Bronchial epithelial cell (primary cell): Measurements from ENCODE around the gene C10orf120. TPM values are rescaled to one million over a fixed set of nuclear protein-coding genes. Genes with fewer than 3 reads are reported as not detected.

Experiments
- DNase-seq: peaks from one replicate; pipeline ENCODE4 v3.0.0-alpha.2; 2010; ENCODE audit warnings: low read depth
- FAIRE-seq: peaks from 2 replicates; lab custom pipeline; 2011; peaks lifted over from hg19 to GRCh38; lab: Jason Lieb, UNC
- H3K27me3 ChIP-seq: 2 replicates; pipeline ENCODE4 v1.5.1; 2011; ENCODE audit warnings: low read length; ENCODE audit not compliant: control insufficient read depth, insufficient read depth
- H3K36me3 ChIP-seq: 2 replicates; pipeline ENCODE4 v1.5.1; 2011; ENCODE audit warnings: low read length; ENCODE audit not compliant: control insufficient read depth, insufficient read depth
- H3K4me3 ChIP-seq: 2 replicates; pipeline ENCODE4 v1.5.1; 2011; ENCODE audit warnings: mild to moderate bottlenecking, low read depth, low read length, control low read depth
- total RNA-seq: library from RNA; depleted of rRNA; stranded (reverse); fragments of >200 nt; gene quantifications from 2 replicates; pipeline ENCODE4 v1.2.1, GENCODE V29; 2014
- TF ChIP-seq, protein P1 (sequence below): IDR thresholded peaks from 2 replicates; pipeline ENCODE4 v1.5.1; 2011; ENCODE audit warnings: mild to moderate bottlenecking, moderate library complexity, low read length, control low read depth, inconsistent platforms; ENCODE audit not compliant: insufficient read depth, severe bottlenecking

Gene C10orf120
- total RNA-seq, 1 donor from 2014 or later, result not detected

GRCh38 chr10:122709971-122710370 is 10.3 kb upstream of the C10orf120 start:
- TF ChIP-seq, protein P1, sequence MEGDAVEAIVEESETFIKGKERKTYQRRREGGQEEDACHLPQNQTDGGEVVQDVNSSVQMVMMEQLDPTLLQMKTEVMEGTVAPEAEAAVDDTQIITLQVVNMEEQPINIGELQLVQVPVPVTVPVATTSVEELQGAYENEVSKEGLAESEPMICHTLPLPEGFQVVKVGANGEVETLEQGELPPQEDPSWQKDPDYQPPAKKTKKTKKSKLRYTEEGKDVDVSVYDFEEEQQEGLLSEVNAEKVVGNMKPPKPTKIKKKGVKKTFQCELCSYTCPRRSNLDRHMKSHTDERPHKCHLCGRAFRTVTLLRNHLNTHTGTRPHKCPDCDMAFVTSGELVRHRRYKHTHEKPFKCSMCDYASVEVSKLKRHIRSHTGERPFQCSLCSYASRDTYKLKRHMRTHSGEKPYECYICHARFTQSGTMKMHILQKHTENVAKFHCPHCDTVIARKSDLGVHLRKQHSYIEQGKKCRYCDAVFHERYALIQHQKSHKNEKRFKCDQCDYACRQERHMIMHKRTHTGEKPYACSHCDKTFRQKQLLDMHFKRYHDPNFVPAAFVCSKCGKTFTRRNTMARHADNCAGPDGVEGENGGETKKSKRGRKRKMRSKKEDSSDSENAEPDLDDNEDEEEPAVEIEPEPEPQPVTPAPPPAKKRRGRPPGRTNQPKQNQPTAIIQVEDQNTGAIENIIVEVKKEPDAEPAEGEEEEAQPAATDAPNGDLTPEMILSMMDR, result no peak
- FAIRE-seq (no peak), DNase-seq (no peak)
- Histone ChIP-seq H3K36me3 (no peaks in the 10 kb centered on the region), H3K4me3 (no peak overlapping the region), H3K27me3 (peaks cover 8% of the 10 kb centered on the region)

GRCh38 chr10:122707535-122707934 is 7.9 kb upstream of the C10orf120 start:
- Histone ChIP-seq H3K36me3 (no peaks in the 10 kb centered on the region), H3K27me3 (peaks cover 5% of the 10 kb centered on the region), H3K4me3 (no peak overlapping the region)
- FAIRE-seq (no peak), DNase-seq (peak; percentile 38)
- TF ChIP-seq, protein P1, result no peak

- peaks cover 1% of the 10 kb centered on the region for H3K27me3 ChIP-seq
- no peak for DNase-seq
- H3K36me3 ChIP-seq, result no peaks in the 10 kb centered on the region
- no peak for FAIRE-seq
- TF ChIP-seq, protein P1, result no peak
- H3K4me3 ChIP-seq, result no peak overlapping the region
Observed at GRCh38 chr10:122706947-122707346, 7.3 kb upstream of the C10orf120 start.

DNA sequence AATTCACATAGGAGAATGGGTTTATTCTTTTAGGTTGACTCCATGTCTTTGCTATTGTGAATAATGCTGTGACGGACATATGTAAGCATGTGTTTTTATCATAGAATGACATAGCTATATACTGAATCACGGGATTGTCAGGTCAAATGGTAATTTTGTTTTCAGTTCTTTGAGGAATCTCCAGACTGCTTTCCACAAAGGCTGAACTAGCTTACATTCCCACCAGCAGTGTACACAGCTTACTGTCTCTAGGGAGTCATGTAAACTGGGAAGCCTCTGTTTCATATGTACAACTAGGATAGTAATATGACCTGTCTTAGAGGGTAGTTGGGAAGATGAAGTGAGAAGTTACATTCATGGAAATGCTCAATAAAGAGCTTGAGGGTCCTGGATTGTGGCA is 6.8 kb upstream of the C10orf120 start:
- H3K36me3 ChIP-seq, result no peaks in the 10 kb centered on the region
- no peaks in the 10 kb centered on the region for H3K27me3 ChIP-seq
- TF ChIP-seq, protein P1, result no peak
- DNase-seq, result no peak
- no peak overlapping the region for H3K4me3 ChIP-seq
- FAIRE-seq, result no peak

DNA sequence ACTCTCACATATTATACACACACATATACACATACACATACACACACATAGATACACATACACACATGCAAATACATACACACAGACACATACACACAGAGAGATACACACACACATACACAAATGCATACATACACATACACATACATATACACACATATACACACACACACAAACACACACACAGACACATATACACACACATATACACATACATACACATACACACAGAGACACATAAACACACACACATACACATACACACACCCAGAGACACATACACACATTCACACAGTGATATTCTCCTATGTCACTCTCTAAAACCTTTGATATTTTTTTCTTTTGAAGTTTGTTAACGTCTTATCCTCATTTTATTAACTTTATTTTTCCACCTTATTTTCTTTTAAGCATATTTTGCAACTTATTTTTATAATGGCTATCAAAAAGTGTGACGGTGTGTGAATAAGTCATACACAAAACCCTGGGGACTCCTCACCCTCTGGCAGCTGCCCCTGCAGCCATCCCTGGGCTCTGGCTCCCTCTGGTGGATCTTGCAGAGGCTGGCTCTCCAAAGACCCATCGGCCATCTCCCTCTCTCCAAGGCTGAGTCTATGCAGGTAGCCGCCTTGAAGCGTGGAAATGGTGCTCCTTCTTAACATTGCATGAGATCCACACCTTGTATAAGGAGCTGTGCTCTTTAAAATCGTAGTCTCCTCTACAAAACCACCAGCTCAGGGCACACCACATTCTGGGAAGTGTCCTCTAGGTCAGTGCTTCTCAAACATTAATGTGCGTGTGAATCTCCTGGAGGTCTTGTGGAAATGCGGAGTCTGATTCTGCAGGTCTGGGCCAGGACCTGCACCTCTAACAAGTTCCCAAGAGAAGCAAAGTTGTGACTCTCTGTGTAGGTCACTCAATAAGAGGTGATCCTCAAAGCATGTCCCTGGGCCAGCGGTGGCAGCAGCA is 4.1 kb upstream of the C10orf120 start:
- peak; percentile 63 for DNase-seq
- no peak for FAIRE-seq
- TF ChIP-seq, protein P1, result peak; percentile 94

More for the DNA sequence above, 4.1 kb upstream of the C10orf120 start:
- Histone ChIP-seq H3K4me3 (no peak overlapping the region), H3K36me3 (no peaks in the 10 kb centered on the region), H3K27me3 (no peaks in the 10 kb centered on the region)
